ENCODE data around the gene TMEM94.

The TMEM94 gene

DNA sequence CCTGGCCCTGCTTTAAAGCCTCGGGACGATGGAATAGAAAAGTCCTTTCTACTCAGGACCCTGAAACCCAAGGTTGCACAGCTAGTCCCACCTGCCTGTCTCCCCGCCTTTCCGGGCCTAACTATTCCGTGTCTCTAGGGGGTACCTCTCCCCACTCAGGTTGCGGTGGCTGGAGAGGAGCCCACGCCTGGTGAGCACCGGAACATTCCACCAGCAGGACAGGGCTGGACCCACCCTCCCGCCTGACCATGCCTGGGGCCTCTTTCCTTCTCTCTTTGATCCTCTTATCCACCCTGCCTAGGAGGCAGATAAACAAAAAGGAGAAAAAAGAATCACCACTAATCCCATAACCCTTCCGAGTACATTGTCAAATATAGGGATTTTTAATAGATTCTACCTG, 79.9 kb downstream of the TMEM94 start:
- peak in 1 of 2 donors; percentile 45 for DNase-seq
- Histone ChIP-seq H3K4me2 (ENCODE audit: low read length) (no peak overlapping the region), H3K4me3 (ENCODE audit: low read depth, low read length) (no peak overlapping the region), H3K4ac (ENCODE audit: low read depth, low read length) (no peak overlapping the region), H3K27me3 (ENCODE audit: insufficient read depth, low read length) (no peaks in the 10 kb centered on the region), H4K12ac (ENCODE audit: low read depth, low read length) (no peak overlapping the region), H2AFZ (ENCODE audit: insufficient read depth, low read length, poor library complexity) (no peak overlapping the region), H3K9me3 (ENCODE audit: insufficient read depth, low read depth, low read length) (peaks cover 2% of the 10 kb centered on the region), H3K79me1 (ENCODE audit: low read length) (peaks cover 5% of the 10 kb centered on the region), H3K4me1 (ENCODE audit: control insufficient read depth in 1 of 2, insufficient read depth in 2 of 2, low read length in 2 of 2) (peaks cover 18 to 19% of the 10 kb centered on the region in 2 experiments), H4K91ac (ENCODE audit: low read depth, low read length) (no peak overlapping the region), H2BK120ac (ENCODE audit: insufficient read depth, low read length, poor library complexity) (no peak overlapping the region), H3K9ac (ENCODE audit: low read length) (no peak overlapping the region), H2BK5ac (ENCODE audit: low read depth, low read length, poor library complexity) (no peak overlapping the region), H3K14ac (ENCODE audit: low read length) (no peak overlapping the region), H3K27ac (ENCODE audit: low read depth, low read length) (no peak overlapping the region), H3K79me2 (ENCODE audit: control insufficient read depth, insufficient read depth, low read length, poor library complexity) (no peaks in the 10 kb centered on the region), H3K23ac (ENCODE audit: low read length) (no peak overlapping the region), H2BK12ac (ENCODE audit: low read length) (no peak overlapping the region), H4K8ac (ENCODE audit: low read depth, low read length) (no peak overlapping the region), H3K36me3 (ENCODE audit: control insufficient read depth in 1 of 2, insufficient read depth in 2 of 2, low read length in 2 of 2) (peaks cover 2 to 6% of the 10 kb centered on the region in 2 experiments), H3K18ac (ENCODE audit: low read length) (no peak overlapping the region), H2AK5ac (ENCODE audit: low read length) (no peak overlapping the region)
- WGBS (ENCODE audit: extremely low coverage, insufficient coverage, insufficient read length), result no CpG with 5 or more reads among the region's 10 CpGs

DNA sequence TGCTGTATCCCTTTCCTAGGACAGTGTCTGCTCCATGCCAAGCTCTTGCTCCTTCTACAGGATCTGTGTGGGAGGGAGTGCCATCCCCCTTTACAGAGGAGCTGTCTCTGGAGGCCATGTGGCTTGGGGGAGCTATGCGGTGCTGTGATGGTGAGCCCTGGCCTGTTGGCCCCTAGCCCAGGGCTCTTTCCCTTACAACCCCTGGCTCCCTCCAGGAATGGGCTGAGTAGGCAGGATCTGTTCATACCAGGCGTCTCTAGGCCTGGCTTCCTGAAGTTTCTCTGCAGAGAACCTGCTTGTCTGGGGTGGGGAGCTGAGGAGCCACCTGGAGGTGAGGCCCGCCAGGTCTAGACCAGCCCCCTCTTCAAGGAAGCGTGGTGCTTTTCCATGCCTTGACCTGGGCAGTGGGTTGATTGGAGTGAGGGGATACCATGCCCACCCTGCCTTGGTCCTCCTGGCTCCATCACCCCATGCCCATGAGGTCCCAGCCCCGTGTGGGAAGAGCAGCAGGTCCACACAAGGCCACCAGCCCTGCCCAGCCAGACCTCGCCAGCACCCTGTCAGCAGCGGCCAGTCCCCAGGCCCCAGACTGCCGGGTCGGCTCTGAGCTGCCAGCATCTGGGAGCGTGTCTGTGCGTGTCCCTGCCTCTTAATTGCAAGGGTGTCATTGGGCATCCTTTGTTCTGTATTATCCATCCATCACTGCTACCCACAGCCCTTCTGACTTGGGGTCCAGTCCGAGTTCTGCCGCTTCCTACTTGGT, 83.7 kb downstream of the TMEM94 start:
- H3K36me3 ChIP-seq (ENCODE audit: control insufficient read depth in 1 of 2, insufficient read depth in 2 of 2, low read length in 2 of 2), result peaks cover 0 to 2% of the 10 kb centered on the region in 2 experiments
- no CpG with 5 or more reads among the region's 13 CpGs for WGBS (ENCODE audit: extremely low coverage, insufficient coverage, insufficient read length)
- peak overlapping the region; percentile 43 for H3K4ac ChIP-seq (ENCODE audit: low read depth, low read length)
- H2BK120ac ChIP-seq (ENCODE audit: insufficient read depth, low read length, poor library complexity), result peak overlapping the region; percentile 55
- H3K79me1 ChIP-seq (ENCODE audit: low read length), result peaks cover 5% of the 10 kb centered on the region
- H3K79me2 ChIP-seq (ENCODE audit: control insufficient read depth, insufficient read depth, low read length, poor library complexity), result no peaks in the 10 kb centered on the region
- DNase-seq, result no peak
- H2BK5ac ChIP-seq (ENCODE audit: low read depth, low read length, poor library complexity), result no peak overlapping the region
- H3K18ac ChIP-seq (ENCODE audit: low read length), result peak overlapping the region; percentile 74
- H4K12ac ChIP-seq (ENCODE audit: low read depth, low read length), result peak overlapping the region; percentile 46
- H3K4me3 ChIP-seq (ENCODE audit: low read depth, low read length), result peak overlapping the region; percentile 12
- H3K9me3 ChIP-seq (ENCODE audit: insufficient read depth, low read depth, low read length), result peaks cover 2% of the 10 kb centered on the region
- H2AK5ac ChIP-seq (ENCODE audit: low read length), result peak overlapping the region; percentile 91
- H2BK12ac ChIP-seq (ENCODE audit: low read length), result peak overlapping the region; percentile 75
- H3K4me1 ChIP-seq (ENCODE audit: control insufficient read depth in 1 of 2, insufficient read depth in 2 of 2, low read length in 2 of 2), result peaks cover 16 to 34% of the 10 kb centered on the region in 2 experiments
- H3K23ac ChIP-seq (ENCODE audit: low read length), result no peak overlapping the region
- H4K8ac ChIP-seq (ENCODE audit: low read depth, low read length), result peak overlapping the region; percentile 71
- peak overlapping the region; percentile 68 for H4K91ac ChIP-seq (ENCODE audit: low read depth, low read length)
- no peak overlapping the region for H3K4me2 ChIP-seq (ENCODE audit: low read length)
- H3K27ac ChIP-seq (ENCODE audit: low read depth, low read length), result no peak overlapping the region
- H3K27me3 ChIP-seq (ENCODE audit: insufficient read depth, low read length), result no peaks in the 10 kb centered on the region
- H2AFZ ChIP-seq (ENCODE audit: insufficient read depth, low read length, poor library complexity), result no peak overlapping the region
- H3K9ac ChIP-seq (ENCODE audit: low read length), result no peak overlapping the region
- H3K14ac ChIP-seq (ENCODE audit: low read length), result peak overlapping the region; percentile 69

DNA sequence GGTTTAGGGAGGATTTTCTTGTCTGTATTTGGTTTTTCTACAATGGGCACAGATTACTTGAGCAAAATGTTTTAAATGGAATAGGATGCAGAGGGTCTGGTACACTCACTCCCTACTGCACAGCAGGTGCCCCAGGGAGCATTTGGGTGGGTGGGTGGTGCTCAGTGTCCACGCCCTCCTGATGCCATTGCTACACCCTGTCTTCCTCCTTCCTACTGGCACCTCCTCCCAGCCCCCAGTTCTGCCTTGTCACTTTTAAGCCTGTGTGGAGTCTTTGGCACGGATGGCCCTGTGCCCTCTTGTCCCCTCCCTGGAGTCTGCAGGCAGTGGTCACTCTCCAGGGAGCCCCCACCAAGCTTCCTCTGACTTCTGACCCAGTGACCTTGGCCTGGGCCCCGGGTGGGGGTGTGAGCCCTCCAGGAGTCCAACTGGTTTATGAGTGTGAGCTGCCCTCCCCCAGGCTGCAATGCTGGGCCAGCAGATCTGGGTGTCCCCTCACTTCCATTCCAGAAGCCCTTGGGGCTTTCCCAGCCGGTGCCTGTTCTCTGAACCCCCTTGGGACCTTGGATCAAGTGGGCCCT, 84.6 kb downstream of the TMEM94 start:
- Histone ChIP-seq H2AFZ (ENCODE audit: insufficient read depth, low read length, poor library complexity) (no peak overlapping the region), H3K27ac (ENCODE audit: low read depth, low read length) (no peak overlapping the region), H3K9me3 (ENCODE audit: insufficient read depth, low read depth, low read length) (peaks cover 2% of the 10 kb centered on the region), H3K4me3 (ENCODE audit: low read depth, low read length) (no peak overlapping the region), H3K4me2 (ENCODE audit: low read length) (no peak overlapping the region), H4K8ac (ENCODE audit: low read depth, low read length) (no peak overlapping the region), H3K9ac (ENCODE audit: low read length) (no peak overlapping the region), H2BK5ac (ENCODE audit: low read depth, low read length, poor library complexity) (no peak overlapping the region), H2BK12ac (ENCODE audit: low read length) (peak overlapping the region; percentile 17), H2BK120ac (ENCODE audit: insufficient read depth, low read length, poor library complexity) (no peak overlapping the region), H3K79me1 (ENCODE audit: low read length) (peaks cover 5% of the 10 kb centered on the region), H3K18ac (ENCODE audit: low read length) (no peak overlapping the region), H4K12ac (ENCODE audit: low read depth, low read length) (no peak overlapping the region), H3K79me2 (ENCODE audit: control insufficient read depth, insufficient read depth, low read length, poor library complexity) (no peaks in the 10 kb centered on the region), H4K91ac (ENCODE audit: low read depth, low read length) (no peak overlapping the region), H3K27me3 (ENCODE audit: insufficient read depth, low read length) (no peaks in the 10 kb centered on the region), H3K4me1 (ENCODE audit: control insufficient read depth in 1 of 2, insufficient read depth in 2 of 2, low read length in 2 of 2) (peaks cover 16 to 41% of the 10 kb centered on the region in 2 experiments), H3K23ac (ENCODE audit: low read length) (no peak overlapping the region), H2AK5ac (ENCODE audit: low read length) (peak overlapping the region; percentile 38), H3K4ac (ENCODE audit: low read depth, low read length) (peak overlapping the region; percentile 19), H3K14ac (ENCODE audit: low read length) (no peak overlapping the region), H3K36me3 (ENCODE audit: control insufficient read depth in 1 of 2, insufficient read depth in 2 of 2, low read length in 2 of 2) (peaks cover 0 to 2% of the 10 kb centered on the region in 2 experiments)
- no CpG with 5 or more reads among the region's 4 CpGs for WGBS (ENCODE audit: extremely low coverage, insufficient coverage, insufficient read length)
- DNase-seq, result no peak

DNA sequence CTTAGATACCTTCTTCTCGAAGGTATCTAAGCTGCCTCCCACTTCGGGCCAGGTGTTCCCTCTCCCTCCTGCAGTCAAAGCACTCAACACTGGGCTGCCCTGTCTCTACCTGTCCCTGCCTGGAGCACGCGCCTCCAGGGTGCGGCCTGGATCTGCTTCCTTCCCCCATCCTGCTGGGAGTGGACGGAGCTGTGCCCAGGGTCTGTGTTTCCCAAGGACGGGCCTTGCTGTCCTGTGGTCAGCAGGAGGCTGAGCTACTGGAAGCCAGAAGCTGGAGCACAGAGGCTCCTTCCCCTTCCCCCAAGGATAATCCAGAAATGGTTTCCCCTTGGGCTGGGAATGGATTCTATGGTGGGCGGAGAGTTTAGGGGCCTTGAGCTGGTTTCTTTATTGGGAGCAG, 85.8 kb downstream of the TMEM94 start:
- WGBS (ENCODE audit: extremely low coverage, insufficient coverage, insufficient read length), result no CpG with 5 or more reads among the region's 8 CpGs
- Histone ChIP-seq H2BK5ac (ENCODE audit: low read depth, low read length, poor library complexity) (no peak overlapping the region), H3K9ac (ENCODE audit: low read length) (no peak overlapping the region), H3K27me3 (ENCODE audit: insufficient read depth, low read length) (no peaks in the 10 kb centered on the region), H3K4me1 (ENCODE audit: control insufficient read depth in 1 of 2, insufficient read depth in 2 of 2, low read length in 2 of 2) (peaks cover 16 to 44% of the 10 kb centered on the region in 2 experiments), H3K36me3 (ENCODE audit: control insufficient read depth in 1 of 2, insufficient read depth in 2 of 2, low read length in 2 of 2) (peaks cover 0 to 2% of the 10 kb centered on the region in 2 experiments), H4K8ac (ENCODE audit: low read depth, low read length) (no peak overlapping the region), H2BK12ac (ENCODE audit: low read length) (no peak overlapping the region), H3K23ac (ENCODE audit: low read length) (no peak overlapping the region), H3K18ac (ENCODE audit: low read length) (no peak overlapping the region), H2AFZ (ENCODE audit: insufficient read depth, low read length, poor library complexity) (no peak overlapping the region), H4K91ac (ENCODE audit: low read depth, low read length) (no peak overlapping the region), H2BK120ac (ENCODE audit: insufficient read depth, low read length, poor library complexity) (no peak overlapping the region), H3K4me3 (ENCODE audit: low read depth, low read length) (no peak overlapping the region), H3K14ac (ENCODE audit: low read length) (no peak overlapping the region), H3K4ac (ENCODE audit: low read depth, low read length) (no peak overlapping the region), H3K9me3 (ENCODE audit: insufficient read depth, low read depth, low read length) (peaks cover 2% of the 10 kb centered on the region), H3K27ac (ENCODE audit: low read depth, low read length) (no peak overlapping the region), H3K4me2 (ENCODE audit: low read length) (no peak overlapping the region), H3K79me2 (ENCODE audit: control insufficient read depth, insufficient read depth, low read length, poor library complexity) (no peaks in the 10 kb centered on the region), H2AK5ac (ENCODE audit: low read length) (no peak overlapping the region), H3K79me1 (ENCODE audit: low read length) (peaks cover 5% of the 10 kb centered on the region), H4K12ac (ENCODE audit: low read depth, low read length) (no peak overlapping the region)
- DNase-seq, result no peak

Data from trophoblast cell (in vitro differentiated cells and primary cell).